ENCODE measurements around the gene MYO5A.
A peak's percentile ranks its signal among the peaks of the same experiment; 100 is the strongest.

Gene MYO5A

DNA sequence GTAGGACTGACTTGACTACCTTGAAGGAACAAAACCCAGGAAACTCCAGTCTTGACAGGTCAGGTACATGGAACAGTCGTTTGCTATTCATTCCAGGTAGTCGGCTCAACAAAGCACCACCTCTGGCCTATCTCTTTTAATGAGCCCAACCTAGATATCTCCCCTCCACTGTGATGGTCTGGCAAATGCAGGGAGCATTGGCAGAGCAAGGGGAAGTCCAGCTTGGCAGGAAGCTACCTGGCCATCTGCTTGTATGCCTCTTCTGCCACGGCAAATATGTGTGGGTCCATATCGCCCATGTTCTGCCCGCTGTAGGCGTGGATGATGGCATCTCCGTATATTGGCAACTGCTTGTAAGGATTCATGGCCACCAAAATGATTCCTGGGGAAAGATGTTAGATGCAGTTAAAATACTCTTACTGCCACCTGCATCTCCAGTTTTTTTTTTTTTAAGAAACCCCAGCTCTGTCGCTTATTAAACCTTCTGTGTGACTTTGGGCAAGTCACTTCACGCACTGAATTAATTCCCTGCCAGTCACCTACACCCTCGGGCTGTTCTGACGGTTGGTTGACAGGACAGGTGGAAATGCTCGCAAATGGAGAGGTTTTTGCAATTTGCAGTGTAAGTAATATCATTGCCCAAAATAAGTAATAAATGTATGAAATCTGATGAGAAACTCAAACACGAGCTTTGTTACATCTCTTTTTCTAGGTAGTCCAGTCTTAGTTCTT lies 249.9 kb downstream of the MYO5A start:
- Mint-ChIP-seq H3K27ac (no peak overlapping the region), H3K36me3 (ENCODE audit: low read depth) (no peaks in the 10 kb centered on the region), H3K27me3 (peaks cover 2% of the 10 kb centered on the region), H3K4me3 (no peak overlapping the region), H3K9me3 (no peaks in the 10 kb centered on the region), H3K4me1 (ENCODE audit: low read depth) (no peaks in the 10 kb centered on the region)
- DNase-seq = no peak

DNA sequence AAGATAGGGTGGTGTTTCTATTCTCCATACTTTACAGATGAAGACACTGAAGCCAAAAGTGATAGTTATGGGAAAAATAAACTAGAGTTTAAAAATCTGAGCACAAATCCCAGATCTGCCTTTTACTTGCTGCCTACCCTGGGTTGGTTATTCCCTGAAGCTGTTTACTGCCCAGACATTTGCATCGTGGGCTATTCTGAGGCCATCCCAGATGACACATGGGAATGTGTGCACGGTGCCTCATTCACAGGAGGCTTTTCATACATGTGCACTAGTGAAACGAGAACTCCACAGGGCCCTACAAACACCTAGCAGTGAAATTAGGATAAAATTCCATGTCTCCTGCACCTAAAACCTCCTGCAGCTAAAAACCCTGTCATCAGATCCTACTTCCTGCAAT lies 250.5 kb downstream of the MYO5A start:
- H3K9me3 Mint-ChIP-seq = no peaks in the 10 kb centered on the region
- H3K36me3 Mint-ChIP-seq (ENCODE audit: low read depth) = no peaks in the 10 kb centered on the region
- DNase-seq = no peak
- no peaks in the 10 kb centered on the region for H3K4me1 Mint-ChIP-seq (ENCODE audit: low read depth)
- no peak overlapping the region for H3K27ac Mint-ChIP-seq
- peaks cover 2% of the 10 kb centered on the region for H3K27me3 Mint-ChIP-seq
- no peak overlapping the region for H3K4me3 Mint-ChIP-seq

DNA sequence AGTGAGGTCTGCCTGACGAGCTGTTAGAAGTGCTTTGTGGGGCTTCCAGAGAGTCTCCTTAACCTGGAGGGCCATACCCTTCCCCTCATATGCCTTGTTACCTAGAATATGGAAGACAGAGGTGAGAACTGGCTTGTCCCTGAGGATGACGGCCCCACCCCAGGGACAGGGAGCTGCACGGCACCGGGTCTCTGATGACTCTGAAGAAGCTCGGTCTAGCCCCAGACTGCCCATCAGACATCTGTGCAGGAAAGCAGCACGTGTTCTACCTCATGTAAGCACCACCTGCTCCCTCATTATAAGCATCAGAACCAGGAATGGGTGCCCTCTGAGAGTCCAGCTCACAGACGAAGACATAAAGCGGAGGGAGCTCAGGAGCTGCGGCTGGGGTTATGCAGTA lies 251.1 kb downstream of the MYO5A start:
- DNase-seq = no peak
- Mint-ChIP-seq H3K4me3 (no peak overlapping the region), H3K36me3 (ENCODE audit: low read depth) (no peaks in the 10 kb centered on the region), H3K27me3 (peaks cover 2% of the 10 kb centered on the region), H3K4me1 (ENCODE audit: low read depth) (no peaks in the 10 kb centered on the region), H3K27ac (no peak overlapping the region), H3K9me3 (no peaks in the 10 kb centered on the region)

DNA sequence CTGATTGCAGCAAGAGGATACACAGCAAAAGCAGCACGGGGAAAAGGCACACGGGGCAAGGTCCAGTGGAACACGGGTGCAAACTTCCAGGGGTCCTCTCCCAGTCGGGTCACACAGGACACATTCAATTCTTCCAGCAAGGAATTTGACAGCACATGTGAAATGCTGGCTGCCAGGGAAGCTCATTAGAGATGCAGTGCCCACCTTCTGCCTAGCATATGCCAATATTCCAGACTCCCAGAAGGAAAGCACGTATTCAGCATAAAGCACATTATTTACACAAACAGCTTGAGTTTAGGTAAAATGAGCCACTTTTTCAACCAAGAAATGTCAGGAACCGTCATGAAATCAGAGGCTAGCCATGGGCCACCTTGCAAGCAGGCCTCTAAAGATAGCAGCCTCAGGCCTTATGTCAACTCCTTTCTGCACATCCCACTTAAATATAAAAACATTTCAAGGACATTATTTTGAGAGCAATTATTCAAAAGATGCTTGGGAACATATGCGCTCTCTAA lies 252.4 kb downstream of the MYO5A start:
- no peaks in the 10 kb centered on the region for H3K36me3 Mint-ChIP-seq (ENCODE audit: low read depth)
- H3K27me3 Mint-ChIP-seq = peaks cover 2% of the 10 kb centered on the region
- H3K9me3 Mint-ChIP-seq = no peaks in the 10 kb centered on the region
- no peak overlapping the region for H3K4me3 Mint-ChIP-seq
- no peak for DNase-seq
- no peaks in the 10 kb centered on the region for H3K4me1 Mint-ChIP-seq (ENCODE audit: low read depth)
- no peak overlapping the region for H3K27ac Mint-ChIP-seq

DNA sequence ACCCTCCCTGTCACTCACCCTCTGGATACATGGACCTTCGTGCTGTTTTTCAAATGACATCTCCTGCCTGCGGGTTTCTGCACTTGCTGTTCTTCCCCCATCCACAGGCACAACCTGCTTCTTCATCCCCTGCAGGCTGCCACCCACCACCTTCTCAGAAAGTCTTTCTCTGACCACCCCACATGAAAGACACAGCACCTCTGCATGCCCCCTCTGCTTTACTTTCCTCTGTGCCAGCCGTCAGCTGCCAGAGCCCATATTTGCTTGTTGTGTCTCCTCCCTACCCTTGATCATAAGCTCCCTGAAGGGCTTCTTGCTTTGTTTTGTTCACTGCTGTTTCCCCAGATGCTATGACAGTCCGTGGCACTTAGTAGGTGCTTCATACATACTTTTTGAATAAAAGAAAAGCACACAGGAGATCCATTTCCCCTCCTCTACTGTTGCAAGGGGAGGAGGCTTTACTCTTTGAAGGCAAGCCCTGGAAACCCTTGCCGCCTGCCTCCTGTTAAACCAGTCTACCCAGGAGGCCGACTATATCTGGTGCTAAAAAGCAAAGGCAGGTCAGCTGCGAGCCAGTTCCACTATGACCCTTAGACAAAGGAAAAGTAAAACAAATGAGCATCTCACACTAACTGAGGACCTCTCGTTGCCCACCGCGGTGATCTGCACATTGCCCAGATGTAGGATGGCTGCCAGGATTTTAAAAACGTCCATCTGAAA lies 265.0 kb downstream of the MYO5A start:
- no peaks in the 10 kb centered on the region for H3K36me3 Mint-ChIP-seq (ENCODE audit: low read depth)
- H3K4me1 Mint-ChIP-seq (ENCODE audit: low read depth) = peaks cover 38% of the 10 kb centered on the region
- no peaks in the 10 kb centered on the region for H3K27me3 Mint-ChIP-seq
- H3K9me3 Mint-ChIP-seq = no peaks in the 10 kb centered on the region
- no peak overlapping the region for H3K4me3 Mint-ChIP-seq
- no peak for DNase-seq
- peak overlapping the region; percentile 81 for H3K27ac Mint-ChIP-seq

DNA sequence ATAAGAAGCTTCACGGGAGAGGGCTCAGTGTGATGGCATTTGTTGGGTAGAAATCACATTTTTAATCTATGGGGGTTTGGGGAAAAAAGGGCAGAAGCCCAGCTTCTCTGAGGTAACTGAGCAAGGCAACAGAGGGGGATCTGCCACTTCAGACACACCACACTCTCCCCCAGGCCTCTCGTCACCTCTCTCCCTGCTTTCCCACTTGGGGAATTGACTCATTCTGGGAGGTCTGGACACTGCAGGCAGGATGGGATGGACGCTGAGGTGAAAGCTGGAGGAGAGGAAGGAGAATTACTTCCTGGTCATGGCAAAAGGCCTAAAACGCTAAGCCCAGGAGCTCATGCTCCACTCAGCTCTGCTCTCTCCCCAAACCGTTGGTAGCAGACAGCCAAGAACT lies 266.3 kb downstream of the MYO5A start:
- H3K27ac Mint-ChIP-seq = peak overlapping the region; percentile 81

DNA sequence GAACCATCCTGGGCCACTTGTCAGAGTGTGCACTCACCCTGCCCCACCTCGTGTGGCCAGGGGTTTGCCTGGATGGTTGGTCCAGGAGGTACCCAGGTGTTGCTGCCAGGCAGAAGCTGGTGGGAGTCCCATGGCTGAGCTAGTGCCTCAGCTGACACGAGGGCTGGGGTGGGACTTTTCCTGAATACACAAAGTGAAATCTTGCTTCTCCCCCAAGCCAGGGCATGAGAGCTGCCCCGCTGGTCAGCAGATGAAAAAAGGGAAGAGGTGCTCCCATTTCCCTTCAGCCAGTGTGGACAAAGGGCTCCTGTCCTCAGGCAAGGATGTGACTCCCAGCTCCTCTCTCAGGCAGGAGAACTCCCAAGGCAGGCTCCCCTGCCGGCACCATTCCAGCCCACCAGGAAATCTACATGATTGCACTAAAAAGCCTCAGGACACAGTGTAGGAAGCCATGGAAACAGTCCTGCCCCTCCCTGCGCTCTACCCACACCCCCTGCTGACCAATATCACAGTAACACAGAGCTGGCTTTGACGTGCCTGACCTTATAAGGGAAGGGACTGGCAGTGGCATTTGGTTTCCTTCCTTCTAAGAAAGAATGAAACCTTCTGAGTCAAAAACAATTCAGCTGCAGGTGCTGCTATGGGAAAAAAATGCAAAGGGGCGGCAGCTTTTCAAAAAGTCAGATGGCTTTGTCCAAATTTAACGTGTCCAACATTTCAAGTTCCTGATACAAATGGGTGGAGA lies 267.0 kb downstream of the MYO5A start:
- Mint-ChIP-seq H3K4me3 (peak overlapping the region; percentile 37), H3K27me3 (no peaks in the 10 kb centered on the region), H3K4me1 (ENCODE audit: low read depth) (peaks cover 46% of the 10 kb centered on the region), H3K27ac (peak overlapping the region; percentile 81), H3K36me3 (ENCODE audit: low read depth) (no peaks in the 10 kb centered on the region), H3K9me3 (no peaks in the 10 kb centered on the region)
- DNase-seq = peak; percentile 60

More for the DNA sequence above, 266.3 kb downstream of the MYO5A start:
- H3K9me3 Mint-ChIP-seq = no peaks in the 10 kb centered on the region
- no peak for DNase-seq
- H3K4me1 Mint-ChIP-seq (ENCODE audit: low read depth) = peaks cover 39% of the 10 kb centered on the region
- H3K36me3 Mint-ChIP-seq (ENCODE audit: low read depth) = no peaks in the 10 kb centered on the region
- peak overlapping the region; percentile 37 for H3K4me3 Mint-ChIP-seq
- H3K27me3 Mint-ChIP-seq = no peaks in the 10 kb centered on the region

DNA sequence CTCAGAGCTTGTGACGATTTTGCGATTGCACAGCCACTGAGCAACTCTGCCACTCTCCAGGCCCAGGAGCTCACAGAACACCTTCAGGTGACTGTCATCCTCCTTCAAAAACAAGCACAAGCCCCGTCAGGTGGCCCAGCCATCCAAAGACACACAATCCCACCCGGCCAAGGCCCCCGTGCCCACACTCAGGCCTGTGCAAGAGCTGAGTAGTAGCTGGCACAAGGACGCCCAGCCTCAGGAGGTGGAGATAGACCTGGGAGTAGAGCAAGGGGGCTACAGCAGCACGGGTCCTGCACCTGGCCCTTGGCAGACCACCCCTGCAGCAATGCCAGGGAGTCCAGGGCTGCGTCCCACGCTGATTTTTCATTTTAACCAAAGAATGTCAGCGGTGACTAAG lies 267.7 kb downstream of the MYO5A start:
- Mint-ChIP-seq H3K36me3 (ENCODE audit: low read depth) (no peaks in the 10 kb centered on the region), H3K4me1 (ENCODE audit: low read depth) (peaks cover 51% of the 10 kb centered on the region), H3K9me3 (no peaks in the 10 kb centered on the region), H3K27me3 (no peaks in the 10 kb centered on the region), H3K4me3 (no peak overlapping the region), H3K27ac (peak overlapping the region; percentile 81)
- no peak for DNase-seq

DNA sequence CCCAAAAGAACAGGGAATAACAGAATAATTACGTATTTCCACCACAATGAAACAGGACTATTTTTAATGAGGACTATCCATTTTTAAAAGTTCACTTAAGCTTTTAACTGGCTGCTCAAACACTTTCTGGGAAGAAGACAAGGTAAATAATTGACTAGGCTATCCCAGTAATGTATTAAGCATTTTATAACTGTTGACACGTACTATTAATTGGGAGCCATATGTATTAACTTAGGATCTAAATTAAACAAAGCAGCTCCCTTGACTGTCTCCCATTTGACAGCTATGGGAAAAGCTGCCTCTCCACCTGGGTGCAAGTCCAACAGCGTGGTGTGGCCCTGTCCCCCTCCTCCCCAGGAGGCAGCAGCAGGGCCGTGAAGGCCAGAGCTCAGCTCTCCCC lies 269.2 kb downstream of the MYO5A start:
- no peaks in the 10 kb centered on the region for H3K36me3 Mint-ChIP-seq (ENCODE audit: low read depth)
- no peak overlapping the region for H3K27ac Mint-ChIP-seq
- no peak overlapping the region for H3K4me3 Mint-ChIP-seq
- H3K9me3 Mint-ChIP-seq = no peaks in the 10 kb centered on the region
- no peaks in the 10 kb centered on the region for H3K27me3 Mint-ChIP-seq
- no peak for DNase-seq
- H3K4me1 Mint-ChIP-seq (ENCODE audit: low read depth) = peaks cover 61% of the 10 kb centered on the region

DNA sequence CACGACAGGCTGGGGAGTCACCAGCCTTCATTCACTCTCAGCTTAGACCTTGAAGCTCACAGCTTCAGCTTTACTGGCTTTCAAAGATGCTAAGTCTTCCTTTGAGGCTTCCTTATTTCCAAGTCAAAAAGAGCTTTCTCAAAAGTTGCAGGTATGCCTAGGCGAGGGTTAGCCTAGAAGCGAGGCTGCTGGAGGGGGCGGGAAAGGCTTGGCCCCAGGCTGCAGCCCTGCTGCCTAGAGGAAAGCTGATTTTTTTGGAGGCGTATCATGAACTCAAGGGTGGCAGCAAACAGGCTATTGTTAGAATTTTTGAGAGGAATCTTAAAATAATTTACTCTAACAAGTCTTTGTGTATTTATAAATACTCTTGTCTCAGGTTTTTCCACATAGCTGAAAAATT lies 270.2 kb downstream of the MYO5A start:
- Mint-ChIP-seq H3K4me1 (ENCODE audit: low read depth) (peaks cover 57% of the 10 kb centered on the region), H3K9me3 (no peaks in the 10 kb centered on the region), H3K27me3 (no peaks in the 10 kb centered on the region), H3K27ac (no peak overlapping the region), H3K4me3 (no peak overlapping the region), H3K36me3 (ENCODE audit: low read depth) (no peaks in the 10 kb centered on the region)
- no peak for DNase-seq

DNA sequence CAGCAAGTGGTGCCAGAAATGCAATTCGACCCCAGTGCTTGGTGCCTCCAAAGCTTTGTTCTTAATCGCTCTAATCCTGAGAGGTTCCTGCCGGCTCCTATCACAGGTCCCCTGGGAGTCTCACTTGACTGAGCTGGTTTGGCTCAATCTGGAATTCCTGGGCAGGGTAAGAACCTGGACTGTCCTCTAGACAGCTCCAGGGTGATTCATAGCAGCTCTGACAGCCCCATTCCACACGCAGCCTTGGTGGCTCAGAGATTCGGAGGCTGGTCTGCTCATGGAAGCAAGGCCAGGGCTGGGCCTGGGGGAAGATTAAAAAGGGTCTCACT lies 271.0 kb downstream of the MYO5A start:
- Mint-ChIP-seq H3K4me1 (ENCODE audit: low read depth) (peaks cover 57% of the 10 kb centered on the region), H3K27ac (no peak overlapping the region), H3K36me3 (ENCODE audit: low read depth) (no peaks in the 10 kb centered on the region), H3K9me3 (no peaks in the 10 kb centered on the region), H3K27me3 (no peaks in the 10 kb centered on the region), H3K4me3 (no peak overlapping the region)
- DNase-seq = no peak
